K562 (cell line): Measurements from ENCODE around the gene CFAP70. TPM values are rescaled to one million over a fixed set of nuclear protein-coding genes. Genes with fewer than 3 reads are reported as not detected.
A peak's percentile ranks its signal among the peaks of the same experiment; 100 is the strongest.

ENCODE experiments used
- ARNT ChIP-seq, 2 experiments: fragments of 450-650 bp; IDR thresholded peaks; 2 replicates each; pipeline ENCODE4 v1.6.1; 2016; ENCODE audit warnings: mild to moderate bottlenecking in 1 of 2
- CCAR2 ChIP-seq: fragments of 200-400 bp; formaldehyde crosslinking; IDR thresholded peaks from 2 replicates; pipeline ENCODE4 v1.6.1; 2017; ENCODE audit warnings: mild to moderate bottlenecking, low read depth, low read length
- ETS2 ChIP-seq: IDR thresholded peaks from 2 replicates; pipeline ENCODE4 v1.6.1; 2016; ENCODE audit warnings: borderline replicate concordance, missing genetic modification characterization, mild to moderate bottlenecking, moderate library complexity, missing compliant biosample characterization; ENCODE audit not compliant: poor library complexity, severe bottlenecking
- HDAC6 ChIP-seq: IDR thresholded peaks from 2 replicates; pipeline ENCODE4 v1.6.1; 2012; ENCODE audit warnings: low read depth, mild to moderate bottlenecking, control low read depth, inconsistent platforms, low read length, moderate library complexity
- MCM3 ChIP-seq: fragments of 450-650 bp; IDR thresholded peaks from 2 replicates; pipeline ENCODE4 v1.6.1; 2016
- MED1 ChIP-seq: sonication (generic); formaldehyde crosslinking; IDR thresholded peaks from 2 replicates; pipeline ENCODE4 v1.8.1; 2023; ENCODE audit warnings: missing genetic modification reagents, borderline replicate concordance
- MEF2D ChIP-seq: conservative IDR thresholded peaks from 2 replicates; pipeline ENCODE4 v1.6.1; 2016; ENCODE audit warnings: low read depth, missing genetic modification characterization, missing compliant biosample characterization
- MYBL2 ChIP-seq, 2 experiments: fragments of 450-650 bp in 1 of 2; sonication (generic) in 1 of 2; formaldehyde crosslinking in 1 of 2; IDR thresholded peaks; 2 replicates each; pipeline versions ENCODE4 v1.6.1 to v1.8.1; 2017 to 2022; ENCODE audit warnings: borderline replicate concordance in 1 of 2, inconsistent platforms in 1 of 2, low read depth in 1 of 2, mild to moderate bottlenecking in 1 of 2, missing genetic modification reagents in 1 of 2, moderate library complexity in 1 of 2
- NBN ChIP-seq: fragments of 450-650 bp; IDR thresholded peaks from 2 replicates; pipeline ENCODE4 v1.6.1; 2016; ENCODE audit warnings: low read depth, mild to moderate bottlenecking
- NFRKB ChIP-seq: fragments of 450-650 bp; IDR thresholded peaks from 2 replicates; pipeline ENCODE4 v1.6.1; 2016; ENCODE audit warnings: low read depth
- NR2F6 ChIP-seq: fragments of 450-650 bp; formaldehyde crosslinking; IDR thresholded peaks from 2 replicates; pipeline ENCODE4 v1.4.0; 2020; ENCODE audit warnings: mild to moderate bottlenecking
- SRSF3 ChIP-seq: fragments of 200-400 bp; formaldehyde crosslinking; IDR thresholded peaks from 2 replicates; pipeline ENCODE4 v1.6.1; 2016; ENCODE audit warnings: mild to moderate bottlenecking, low read length, moderate library complexity; ENCODE audit not compliant: insufficient read depth
- ZBED1 ChIP-seq: IDR thresholded peaks from 2 replicates; pipeline ENCODE4 v1.6.1; 2014
- ZBTB8A ChIP-seq: fragments of 450-650 bp; IDR thresholded peaks from 2 replicates; pipeline ENCODE4 v1.6.1; 2018; ENCODE audit warnings: mild to moderate bottlenecking, moderate library complexity; ENCODE audit not compliant: partially characterized antibody
- ZNF785 ChIP-seq: fragments of 250-450 bp; sonication (Bioruptor Pico); IDR thresholded peaks from 2 replicates; pipeline ENCODE4 v1.4.0; 2020; ENCODE audit warnings: mild to moderate bottlenecking
- polyA plus RNA-seq, 8 experiments: library from polyadenylated mRNA; depleted of rRNA in 4 of 8; stranded (reverse) in 5 of 8; unstranded in 3 of 8; fragments of >200 nt; fragmentation: Nextera tagmentation in 2 of 8; fragmentation: Illumina TruSeq in 1 of 8; extraction: Ambion mirVana in 2 of 8; extraction: Trizol in 1 of 8; gene quantifications; 2 replicates each; pipeline versions ENCODE4 v1.2.1 to v1.2.3, GENCODE V29; 2011 to 2014; ENCODE audit warnings: inconsistent platforms in 1 of 8, missing spikeins in 1 of 8
- total RNA-seq, 7 experiments: library from RNA; depleted of rRNA in 6 of 7; stranded (reverse); fragments of >200 nt in 6 of 7; fragmentation: Illumina TruSeq in 2 of 7; extraction: Trizol in 2 of 7; gene quantifications; 2 replicates each; pipeline versions ENCODE4 v1.2.1 to v1.2.3, GENCODE V29; 2011 to 2021; ENCODE audit warnings: low replicate concordance in 1 of 7
- TF ChIP-seq, protein P1 (sequence below): sonication (generic); formaldehyde crosslinking; IDR thresholded peaks from 2 replicates; pipeline ENCODE4 v1.8.0; 2022; ENCODE audit warnings: missing genetic modification reagents, mild to moderate bottlenecking, moderate library complexity, borderline replicate concordance
- TF ChIP-seq, protein P2 (sequence below): fragments of 250-450 bp; sonication (Bioruptor Pico); IDR thresholded peaks from 2 replicates; pipeline ENCODE4 v1.8.0; 2021; ENCODE audit warnings: moderate library complexity, mild to moderate bottlenecking, inconsistent platforms
- TF ChIP-seq, protein P3 (sequence below): fragments of 250-450 bp; sonication (Bioruptor Pico); IDR thresholded peaks from 2 replicates; pipeline ENCODE4 v1.5.0; 2020; ENCODE audit warnings: mild to moderate bottlenecking
- TF ChIP-seq, protein P4 (sequence below): fragments of 450-650 bp; IDR thresholded peaks from 2 replicates; pipeline ENCODE4 v1.6.1; 2016; ENCODE audit warnings: borderline replicate concordance
- TF ChIP-seq, protein P5 (sequence below), 2 experiments: fragments of 450-650 bp in 1 of 2; sonication (generic) in 1 of 2; formaldehyde crosslinking in 1 of 2; IDR thresholded peaks in 1 of 2; conservative IDR thresholded peaks in 1 of 2; 2 replicates each; pipeline versions ENCODE4 v1.6.1 to v1.8.1; 2016 to 2023; ENCODE audit warnings: mild to moderate bottlenecking in 2 of 2, moderate library complexity in 2 of 2, inconsistent platforms in 1 of 2, missing genetic modification reagents in 1 of 2

CFAP70 gene
- total and polyA plus RNA-seq, 9 of the 15 experiments (the other 6 are each of a cell fraction or from before 2014, with no cell fraction given), result 0.27 to 1.6 (median 0.86) TPM

DNA sequence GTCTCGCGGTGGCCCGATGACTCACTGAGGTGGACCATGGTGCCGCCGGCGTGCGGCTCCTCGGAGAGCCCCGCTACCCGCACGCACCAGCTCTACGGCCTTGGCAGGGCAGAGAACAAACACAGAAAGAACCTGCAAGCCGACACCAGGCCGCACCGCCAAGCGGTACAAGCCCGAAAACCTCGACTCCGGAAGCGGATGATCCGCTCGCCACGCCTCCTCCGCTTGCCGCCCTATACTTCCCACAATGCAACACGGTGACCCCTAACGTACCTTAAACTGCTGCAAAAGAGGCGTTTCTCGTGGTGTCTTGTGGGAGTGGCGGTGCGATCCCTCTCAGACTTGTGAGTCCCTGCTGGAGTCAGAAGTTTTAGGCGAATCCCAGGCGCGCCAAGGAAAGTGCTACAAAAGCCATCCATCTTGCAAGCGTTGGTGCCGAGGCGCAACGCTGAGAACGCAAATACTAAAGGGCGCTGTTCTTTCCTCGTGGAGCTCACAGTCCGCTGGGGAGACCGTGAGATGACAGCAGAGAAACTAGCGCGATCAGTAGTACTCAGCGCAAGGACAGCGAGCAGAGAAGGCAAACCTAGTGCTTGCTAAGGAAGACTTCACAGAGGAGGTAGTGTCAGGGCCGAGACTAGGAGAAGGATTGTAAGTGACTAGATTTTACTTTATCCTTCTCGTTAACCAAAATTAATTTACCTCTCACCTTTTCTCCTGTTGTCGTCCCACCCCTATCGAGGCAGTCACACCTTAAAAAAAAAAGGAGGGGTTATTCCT lies 106.0 kb downstream of the CFAP70 start, which contains the start of gene MRPS16 (continued):
- TF ChIP-seq, protein P1, sequence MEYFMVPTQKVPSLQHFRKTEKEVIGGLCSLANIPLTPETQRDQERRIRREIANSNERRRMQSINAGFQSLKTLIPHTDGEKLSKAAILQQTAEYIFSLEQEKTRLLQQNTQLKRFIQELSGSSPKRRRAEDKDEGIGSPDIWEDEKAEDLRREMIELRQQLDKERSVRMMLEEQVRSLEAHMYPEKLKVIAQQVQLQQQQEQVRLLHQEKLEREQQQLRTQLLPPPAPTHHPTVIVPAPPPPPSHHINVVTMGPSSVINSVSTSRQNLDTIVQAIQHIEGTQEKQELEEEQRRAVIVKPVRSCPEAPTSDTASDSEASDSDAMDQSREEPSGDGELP (CRISPR knock-in tag), result peak; percentile 86
- TF ChIP-seq HDAC6 (no peak), CCAR2 (no peak), SRSF3 (no peak), MCM3 (no peak), MYBL2 (IDR thresholded peaks at IDR 0.05; ENCODE audit: low read depth) (peak; percentile 31; the same call in 1 of the 2 replicates), MYBL2 (CRISPR knock-in tag; IDR thresholded peaks at IDR 0.05; ENCODE audit: borderline replicate concordance) (no peak), NFRKB (peak; percentile 77), NBN (no peak), ZNF785 (CRISPR knock-in tag) (no peak), NR2F6 (CRISPR knock-in tag) (peak; percentile 48; the same call in 1 of the 2 replicates), ZBTB8A (no peak), ETS2 (tag) (no peak), MED1 (CRISPR knock-in tag) (no peak), ARNT (IDR thresholded peaks at IDR 0.05) (no peak; a peak in 3 of 4 replicates), MEF2D (no peak), ZBED1 (peak; percentile 91; the same call in 1 of the 2 replicates)
- TF ChIP-seq, protein P2, sequence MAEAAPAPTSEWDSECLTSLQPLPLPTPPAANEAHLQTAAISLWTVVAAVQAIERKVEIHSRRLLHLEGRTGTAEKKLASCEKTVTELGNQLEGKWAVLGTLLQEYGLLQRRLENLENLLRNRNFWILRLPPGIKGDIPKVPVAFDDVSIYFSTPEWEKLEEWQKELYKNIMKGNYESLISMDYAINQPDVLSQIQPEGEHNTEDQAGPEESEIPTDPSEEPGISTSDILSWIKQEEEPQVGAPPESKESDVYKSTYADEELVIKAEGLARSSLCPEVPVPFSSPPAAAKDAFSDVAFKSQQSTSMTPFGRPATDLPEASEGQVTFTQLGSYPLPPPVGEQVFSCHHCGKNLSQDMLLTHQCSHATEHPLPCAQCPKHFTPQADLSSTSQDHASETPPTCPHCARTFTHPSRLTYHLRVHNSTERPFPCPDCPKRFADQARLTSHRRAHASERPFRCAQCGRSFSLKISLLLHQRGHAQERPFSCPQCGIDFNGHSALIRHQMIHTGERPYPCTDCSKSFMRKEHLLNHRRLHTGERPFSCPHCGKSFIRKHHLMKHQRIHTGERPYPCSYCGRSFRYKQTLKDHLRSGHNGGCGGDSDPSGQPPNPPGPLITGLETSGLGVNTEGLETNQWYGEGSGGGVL (CRISPR knock-in tag), result no peak
- TF ChIP-seq, protein P3, sequence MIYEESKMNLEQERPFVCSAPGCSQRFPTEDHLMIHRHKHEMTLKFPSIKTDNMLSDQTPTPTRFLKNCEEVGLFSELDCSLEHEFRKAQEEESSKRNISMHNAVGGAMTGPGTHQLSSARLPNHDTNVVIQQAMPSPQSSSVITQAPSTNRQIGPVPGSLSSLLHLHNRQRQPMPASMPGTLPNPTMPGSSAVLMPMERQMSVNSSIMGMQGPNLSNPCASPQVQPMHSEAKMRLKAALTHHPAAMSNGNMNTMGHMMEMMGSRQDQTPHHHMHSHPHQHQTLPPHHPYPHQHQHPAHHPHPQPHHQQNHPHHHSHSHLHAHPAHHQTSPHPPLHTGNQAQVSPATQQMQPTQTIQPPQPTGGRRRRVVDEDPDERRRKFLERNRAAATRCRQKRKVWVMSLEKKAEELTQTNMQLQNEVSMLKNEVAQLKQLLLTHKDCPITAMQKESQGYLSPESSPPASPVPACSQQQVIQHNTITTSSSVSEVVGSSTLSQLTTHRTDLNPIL (CRISPR knock-in tag), result no peak
- TF ChIP-seq, protein P4, sequence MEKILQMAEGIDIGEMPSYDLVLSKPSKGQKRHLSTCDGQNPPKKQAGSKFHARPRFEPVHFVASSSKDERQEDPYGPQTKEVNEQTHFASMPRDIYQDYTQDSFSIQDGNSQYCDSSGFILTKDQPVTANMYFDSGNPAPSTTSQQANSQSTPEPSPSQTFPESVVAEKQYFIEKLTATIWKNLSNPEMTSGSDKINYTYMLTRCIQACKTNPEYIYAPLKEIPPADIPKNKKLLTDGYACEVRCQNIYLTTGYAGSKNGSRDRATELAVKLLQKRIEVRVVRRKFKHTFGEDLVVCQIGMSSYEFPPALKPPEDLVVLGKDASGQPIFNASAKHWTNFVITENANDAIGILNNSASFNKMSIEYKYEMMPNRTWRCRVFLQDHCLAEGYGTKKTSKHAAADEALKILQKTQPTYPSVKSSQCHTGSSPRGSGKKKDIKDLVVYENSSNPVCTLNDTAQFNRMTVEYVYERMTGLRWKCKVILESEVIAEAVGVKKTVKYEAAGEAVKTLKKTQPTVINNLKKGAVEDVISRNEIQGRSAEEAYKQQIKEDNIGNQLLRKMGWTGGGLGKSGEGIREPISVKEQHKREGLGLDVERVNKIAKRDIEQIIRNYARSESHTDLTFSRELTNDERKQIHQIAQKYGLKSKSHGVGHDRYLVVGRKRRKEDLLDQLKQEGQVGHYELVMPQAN, result peak; percentile 94
- TF ChIP-seq, protein P5, sequence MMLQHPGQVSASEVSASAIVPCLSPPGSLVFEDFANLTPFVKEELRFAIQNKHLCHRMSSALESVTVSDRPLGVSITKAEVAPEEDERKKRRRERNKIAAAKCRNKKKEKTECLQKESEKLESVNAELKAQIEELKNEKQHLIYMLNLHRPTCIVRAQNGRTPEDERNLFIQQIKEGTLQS (IDR thresholded peaks at IDR 0.05), result peak; percentile 96
- TF ChIP-seq, protein P5 (CRISPR knock-in tag; conservative IDR thresholded peaks at IDR 0.05), result peak; percentile 56
